Colonic mucosa (tissue), 4 donors: ENCODE measurements around the gene TMEM150A. TPM values are rescaled to one million over a fixed set of nuclear protein-coding genes. Genes with fewer than 3 reads are reported as not detected.
A peak's percentile ranks its signal among the peaks of the same experiment; 100 is the strongest.

Experiments
- DNase-seq: peaks from one replicate; pipeline ENCODE4 v3.0.0-alpha.2; 2020
- H3K27ac ChIP-seq: fragments of 200-600 bp; one replicate; pipeline ENCODE4 v1.8.0; 2021
- H3K27me3 ChIP-seq: fragments of 200-600 bp; one replicate; pipeline ENCODE4 v1.8.0; 2021
- H3K36me3 ChIP-seq: fragments of 200-600 bp; one replicate; pipeline ENCODE4 v1.8.0; 2021
- H3K4me1 ChIP-seq: fragments of 200-600 bp; one replicate; pipeline ENCODE4 v1.8.0; 2021; ENCODE audit warnings: mild to moderate bottlenecking
- H3K4me3 ChIP-seq: fragments of 200-600 bp; one replicate; pipeline ENCODE4 v1.8.0; 2021
- H3K9ac ChIP-seq, 2 donors: one replicate each; pipeline ENCODE4 v1.7.0; 2013; ENCODE audit warnings: control low read depth in 2 of 2, low read depth in 2 of 2, low read length in 2 of 2
- H3K9me3 ChIP-seq: fragments of 200-600 bp; one replicate; pipeline ENCODE4 v1.8.0; 2021
- intact Hi-C: fragments of 100-400 bp; cut with DNase I; formaldehyde crosslinking; loops from one replicate; pipeline ENCODE4 v1.14.1; 2022
- total RNA-seq, 2 donors: library from RNA; stranded (reverse); fragmentation: NEBNext Ultra II Directional in 1 of 2; extraction: Animal tissue kit (Norgen Biotek cat#: 25700) in 1 of 2; gene quantifications; one replicate each; pipeline ENCODE4 v1.2.1, GENCODE V29; 2021
- TF ChIP-seq, protein P1 (sequence below): fragments of 200-600 bp; IDR thresholded peaks from one replicate; pipeline ENCODE4 v1.8.0; 2022; ENCODE audit warnings: antibody characterized with exemption, mild to moderate bottlenecking
- donor health status: healthy.
- donor health status: DM: no; HTN: no; CAD: no.
- donor health status: DM: no; HTN: no; CAD: no.

TMEM150A gene
- total RNA-seq, 2 donors from 2014 or later: 5.2 to 7.2 TPM

DNA sequence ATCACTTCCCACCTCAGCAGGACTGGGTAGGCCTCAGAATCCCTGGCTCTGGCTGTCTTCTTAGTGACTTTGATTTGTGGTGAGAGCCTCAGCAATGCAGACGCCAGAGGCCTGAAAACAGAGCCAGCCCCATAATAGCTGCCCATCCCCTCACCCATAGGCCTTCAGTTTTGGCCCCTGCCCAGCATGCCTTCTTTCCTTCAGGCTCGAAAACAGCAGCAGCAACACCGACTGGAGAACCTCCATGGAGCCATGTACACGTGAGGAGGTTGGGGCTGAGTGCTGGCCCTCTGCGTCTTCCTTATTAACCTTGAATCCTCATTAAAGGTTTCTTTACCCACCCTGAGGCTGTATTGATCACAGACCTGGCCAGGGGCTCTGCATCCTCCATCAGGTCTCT lies 5.3 kb downstream of the TMEM150A start:
- no peaks in the 10 kb centered on the region for H3K27me3 ChIP-seq
- intact Hi-C loops: no loop called here
- H3K9ac ChIP-seq: no peak overlapping the region
- peaks cover 6% of the 10 kb centered on the region for H3K4me1 ChIP-seq
- H3K36me3 ChIP-seq: no peaks in the 10 kb centered on the region
- H3K9me3 ChIP-seq: no peaks in the 10 kb centered on the region
- no peak for DNase-seq
- no peak overlapping the region for H3K4me3 ChIP-seq
- H3K27ac ChIP-seq: no peak overlapping the region
- TF ChIP-seq, protein P1, sequence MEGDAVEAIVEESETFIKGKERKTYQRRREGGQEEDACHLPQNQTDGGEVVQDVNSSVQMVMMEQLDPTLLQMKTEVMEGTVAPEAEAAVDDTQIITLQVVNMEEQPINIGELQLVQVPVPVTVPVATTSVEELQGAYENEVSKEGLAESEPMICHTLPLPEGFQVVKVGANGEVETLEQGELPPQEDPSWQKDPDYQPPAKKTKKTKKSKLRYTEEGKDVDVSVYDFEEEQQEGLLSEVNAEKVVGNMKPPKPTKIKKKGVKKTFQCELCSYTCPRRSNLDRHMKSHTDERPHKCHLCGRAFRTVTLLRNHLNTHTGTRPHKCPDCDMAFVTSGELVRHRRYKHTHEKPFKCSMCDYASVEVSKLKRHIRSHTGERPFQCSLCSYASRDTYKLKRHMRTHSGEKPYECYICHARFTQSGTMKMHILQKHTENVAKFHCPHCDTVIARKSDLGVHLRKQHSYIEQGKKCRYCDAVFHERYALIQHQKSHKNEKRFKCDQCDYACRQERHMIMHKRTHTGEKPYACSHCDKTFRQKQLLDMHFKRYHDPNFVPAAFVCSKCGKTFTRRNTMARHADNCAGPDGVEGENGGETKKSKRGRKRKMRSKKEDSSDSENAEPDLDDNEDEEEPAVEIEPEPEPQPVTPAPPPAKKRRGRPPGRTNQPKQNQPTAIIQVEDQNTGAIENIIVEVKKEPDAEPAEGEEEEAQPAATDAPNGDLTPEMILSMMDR: no peak

DNA sequence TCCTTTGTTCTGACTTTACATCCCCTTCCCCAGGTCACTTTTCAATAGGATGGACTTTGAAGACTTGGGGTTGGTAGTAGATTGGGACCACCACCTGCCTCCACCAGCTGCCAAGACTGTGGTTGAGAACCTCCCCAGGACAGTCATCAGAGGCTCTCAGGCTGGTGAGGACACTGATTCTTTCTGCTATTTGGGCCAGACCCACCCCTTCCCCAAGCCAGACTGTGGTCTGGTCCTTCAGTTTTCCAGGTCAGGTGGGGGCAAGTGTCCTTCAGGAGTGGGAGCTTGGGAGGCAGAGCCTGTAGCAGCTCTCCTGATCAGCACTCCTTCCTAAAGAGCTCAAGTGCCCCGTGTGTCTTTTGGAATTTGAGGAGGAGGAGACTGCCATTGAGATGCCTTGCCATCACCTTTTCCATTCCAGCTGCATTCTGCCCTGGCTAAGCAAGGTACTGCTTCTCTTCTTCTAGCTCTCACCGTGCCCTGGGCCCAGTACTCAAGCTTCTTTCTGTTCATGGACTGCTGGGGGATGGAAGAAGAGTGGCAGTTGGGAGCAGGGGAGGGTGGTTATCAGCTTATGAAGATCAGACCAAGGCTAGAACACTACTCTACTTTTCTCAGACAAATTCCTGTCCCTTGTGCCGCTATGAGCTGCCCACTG lies 5.9 kb downstream of the TMEM150A start:
- Histone ChIP-seq H3K4me3 (peak overlapping the region; percentile 90), H3K9ac (peak overlapping the region; percentile 28 to 98), H3K9me3 (no peaks in the 10 kb centered on the region), H3K27me3 (no peaks in the 10 kb centered on the region), H3K36me3 (no peaks in the 10 kb centered on the region), H3K4me1 (peaks cover 6% of the 10 kb centered on the region), H3K27ac (peak overlapping the region; percentile 82)
- TF ChIP-seq, protein P1: no peak
- DNase-seq: no peak
- intact Hi-C loops: no loop called here

DNA sequence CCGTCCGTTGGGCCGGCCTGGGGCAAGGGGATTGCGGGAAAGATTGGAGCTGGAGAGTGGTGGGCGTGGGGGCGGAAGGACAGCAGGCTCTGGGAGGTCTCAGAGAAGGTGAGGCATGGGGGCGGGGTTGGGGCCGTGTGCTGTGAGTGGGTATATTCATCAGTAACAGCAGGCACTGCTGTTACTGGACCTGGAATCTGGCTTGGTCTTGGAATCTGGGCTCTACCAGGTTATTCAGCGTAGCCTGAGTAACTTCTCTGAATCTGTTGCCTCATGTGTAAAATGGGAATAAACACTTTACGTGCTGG lies 6.5 kb downstream of the TMEM150A start:
- H3K36me3 ChIP-seq: no peaks in the 10 kb centered on the region
- H3K9me3 ChIP-seq: no peaks in the 10 kb centered on the region
- intact Hi-C loops: no loop called here
- H3K27ac ChIP-seq: peak overlapping the region; percentile 82
- H3K27me3 ChIP-seq: no peaks in the 10 kb centered on the region
- TF ChIP-seq, protein P1: no peak
- no peak for DNase-seq
- H3K4me3 ChIP-seq: peak overlapping the region; percentile 90
- H3K4me1 ChIP-seq: peaks cover 6% of the 10 kb centered on the region
- peak overlapping the region; percentile 94 to 98 for H3K9ac ChIP-seq

DNA sequence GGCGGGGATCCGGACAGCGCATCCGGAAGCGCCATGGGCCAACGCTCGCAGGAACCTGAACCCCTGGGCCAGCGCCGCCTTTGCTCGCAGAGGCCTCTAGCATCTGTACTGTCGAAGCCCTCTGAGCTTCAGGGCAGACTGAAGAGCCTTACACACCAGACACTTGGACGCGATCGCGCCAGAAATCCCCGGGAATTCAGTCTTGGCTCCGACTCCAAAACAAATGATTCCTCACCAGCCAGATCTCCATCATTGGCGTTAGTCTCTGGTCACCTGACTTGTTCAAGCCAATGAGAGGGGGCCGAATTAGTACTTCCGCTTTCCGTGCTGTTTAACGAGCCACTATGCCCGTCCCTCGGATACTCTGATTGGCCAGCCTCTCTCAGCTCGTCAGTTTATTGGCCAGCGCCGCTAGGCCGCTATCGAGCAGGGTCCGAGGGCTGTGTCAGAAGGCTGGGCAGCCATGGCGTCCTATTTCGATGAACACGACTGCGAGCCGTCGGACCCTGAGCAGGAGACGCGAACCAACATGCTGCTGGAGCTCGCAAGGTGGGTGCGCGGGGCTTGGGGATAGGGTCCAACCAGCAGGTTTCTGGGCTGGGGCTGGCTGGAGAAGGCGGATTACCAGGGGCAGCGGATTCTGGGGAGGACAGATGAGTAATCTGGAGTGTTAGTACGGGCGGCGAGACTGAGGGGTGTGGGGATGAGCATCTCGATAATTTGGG lies 7.0 kb downstream of the TMEM150A start, which contains the start of gene RNF181:
TSS of gene RNF181 (plus strand) at position 445 of the 725 bp plus-strand sequence. CDS start at position 464, 19 bp downstream.
- intact Hi-C loops: no loop called here
- no peaks in the 10 kb centered on the region for H3K27me3 ChIP-seq
- H3K9me3 ChIP-seq: no peaks in the 10 kb centered on the region
- H3K9ac ChIP-seq: peak within 1 kb of the TSS; percentile 94 to 98
- peak within 1 kb of the TSS; percentile 82 for H3K27ac ChIP-seq
- H3K36me3 ChIP-seq: no peaks in the 10 kb centered on the region
- peak within 1 kb of the TSS; percentile 90 for H3K4me3 ChIP-seq
- DNase-seq: peak; percentile 98
- TF ChIP-seq, protein P1: no peak
- H3K4me1 ChIP-seq: peaks cover 6% of the 10 kb centered on the region

DNA sequence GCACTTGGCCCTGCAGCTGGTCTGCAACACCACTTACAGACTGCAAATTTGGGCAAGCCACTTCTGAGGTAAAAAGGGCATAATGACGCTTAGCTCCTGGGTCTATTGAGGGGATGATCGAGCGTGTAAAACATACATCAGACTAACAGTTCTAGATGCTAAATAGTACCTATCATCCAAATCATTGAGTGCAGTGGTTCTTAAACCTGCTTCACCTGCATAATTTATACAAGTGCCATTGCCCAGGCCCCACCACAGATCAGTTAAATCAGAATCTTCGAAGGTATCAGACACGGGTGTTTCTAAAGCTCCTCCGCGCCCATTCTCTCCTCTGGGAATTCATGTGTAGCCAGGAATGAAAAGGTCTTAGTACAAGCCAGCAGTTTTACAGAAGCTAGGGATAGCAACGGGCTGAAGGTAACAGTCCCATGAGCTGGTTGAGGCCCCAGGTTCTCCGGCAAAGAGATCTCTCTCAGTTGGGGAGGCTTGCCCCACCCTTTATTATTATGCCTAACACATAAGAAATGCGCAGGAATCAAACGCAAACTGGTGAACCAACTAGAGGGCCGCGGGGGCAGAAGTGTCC lies 7.7 kb downstream of the TMEM150A start:
- Histone ChIP-seq H3K4me3 (peak overlapping the region; percentile 90), H3K27ac (peak overlapping the region; percentile 82), H3K9me3 (no peaks in the 10 kb centered on the region), H3K27me3 (no peaks in the 10 kb centered on the region), H3K9ac (peak overlapping the region; percentile 79 to 98), H3K36me3 (no peaks in the 10 kb centered on the region), H3K4me1 (peaks cover 6% of the 10 kb centered on the region)
- intact Hi-C loops: no loop called here
- DNase-seq: no peak
- TF ChIP-seq, protein P1: no peak
